Uterus (tissue), 4 donors: ENCODE measurements around the gene RBFOX2. TPM values are rescaled to one million over a fixed set of nuclear protein-coding genes. Genes with fewer than 3 reads are reported as not detected.
"Not testable (repeated sequence)": the region's sequence is repeated elsewhere in the genome, so short reads cannot be mapped to it uniquely, and the experiment has no call there.

Source experiments
- DNase-seq, 2 donors: peaks; one replicate each; pipeline ENCODE4 v3.0.0-alpha.2; 2019 to 2020
- H3K27ac ChIP-seq, 2 donors: fragments of 200-600 bp; sonication (generic); 1 replicate in 1 of 2; 2 replicates in 1 of 2; pipeline ENCODE4 v1.5.1; 2016 to 2018
- H3K27me3 ChIP-seq, 2 donors: fragments of 200-600 bp; sonication (generic); one replicate each; pipeline ENCODE4 v1.5.1; 2018 to 2019; ENCODE audit warnings: control low read depth in 1 of 2
- H3K36me3 ChIP-seq, 2 donors: fragments of 200-600 bp; sonication (generic); one replicate each; pipeline ENCODE4 v1.5.1; 2019; ENCODE audit warnings: control low read depth in 1 of 2
- H3K4me1 ChIP-seq, 2 donors: fragments of 200-600 bp; sonication (generic); one replicate each; pipeline ENCODE4 v1.5.1; 2018 to 2019; ENCODE audit warnings: control low read depth in 1 of 2
- H3K4me3 ChIP-seq, 2 donors: fragments of 200-600 bp; sonication (generic); 1 replicate in 1 of 2; 2 replicates in 1 of 2; pipeline ENCODE4 v1.5.1; 2018 to 2019; ENCODE audit warnings: mild to moderate bottlenecking in 1 of 2
- H3K9me3 ChIP-seq, 2 donors: fragments of 200-600 bp; sonication (generic); one replicate each; pipeline ENCODE4 v1.5.1; 2019; ENCODE audit warnings: control low read depth in 1 of 2
- CTCF ChIP-seq, 4 experiments: fragments of 200-600 bp in 2 of 4; fragments of 450-650 bp in 2 of 4; sonication (generic) in 2 of 4; IDR thresholded peaks; one replicate each; pipeline ENCODE4 v1.5.1; 2016 to 2019; ENCODE audit warnings: antibody characterized with exemption in 4 of 4, mild to moderate bottlenecking in 2 of 4, moderate library complexity in 1 of 4
- POLR2A ChIP-seq, 2 donors: fragments of 450-650 bp; IDR thresholded peaks; one replicate each; pipeline ENCODE4 v1.6.1; 2016; ENCODE audit warnings: antibody characterized with exemption in 2 of 2, mild to moderate bottlenecking in 1 of 2, moderate library complexity in 1 of 2
- intact Hi-C: fragments of 100-400 bp; cut with DNase I; formaldehyde crosslinking; loops from one replicate; pipeline ENCODE4 v1.15.1; 2023; ENCODE audit warnings: low total_unique reads
- total RNA-seq, 4 donors: library from RNA; depleted of rRNA in 3 of 4; stranded (reverse); fragments of >200 nt in 3 of 4; gene quantifications; one replicate each; pipeline versions ENCODE4 v1.1.0 to v1.2.4, GENCODE V29; 2014 to 2023
- donor health status: DM: yes; HTN: yes; CAD: no.

The RBFOX2 gene
- total RNA-seq, 4 donors from 2014 or later = 81.0 to 311 (median 147) TPM

GRCh38 chr22:35805466-35805865 is 223.2 kb downstream of the RBFOX2 start:
- Histone ChIP-seq H3K36me3 (no peaks in the 10 kb centered on the region), H3K4me1 (no peaks in the 10 kb centered on the region), H3K9me3 (no peaks in the 10 kb centered on the region), H3K27ac (no peak overlapping the region), H3K27me3 (no peaks in the 10 kb centered on the region), H3K4me3 (no peak overlapping the region)
- intact Hi-C loops = no loop called here
- no peak for DNase-seq
- no peak for TF ChIP-seq CTCF (IDR thresholded peaks at IDR 0.05)
- TF ChIP-seq POLR2A (IDR thresholded peaks at IDR 0.05) = no peak

GRCh38 chr22:35804421-35804820 is 224.2 kb downstream of the RBFOX2 start:
- Histone ChIP-seq H3K4me1 (no peaks in the 10 kb centered on the region), H3K27me3 (no peaks in the 10 kb centered on the region), H3K4me3 (no peak overlapping the region), H3K9me3 (no peaks in the 10 kb centered on the region), H3K27ac (no peak overlapping the region), H3K36me3 (no peaks in the 10 kb centered on the region)
- TF ChIP-seq POLR2A (IDR thresholded peaks at IDR 0.05) (no peak), CTCF (IDR thresholded peaks at IDR 0.05) (no peak)
- intact Hi-C loops = no loop called here
- no peak for DNase-seq

DNA sequence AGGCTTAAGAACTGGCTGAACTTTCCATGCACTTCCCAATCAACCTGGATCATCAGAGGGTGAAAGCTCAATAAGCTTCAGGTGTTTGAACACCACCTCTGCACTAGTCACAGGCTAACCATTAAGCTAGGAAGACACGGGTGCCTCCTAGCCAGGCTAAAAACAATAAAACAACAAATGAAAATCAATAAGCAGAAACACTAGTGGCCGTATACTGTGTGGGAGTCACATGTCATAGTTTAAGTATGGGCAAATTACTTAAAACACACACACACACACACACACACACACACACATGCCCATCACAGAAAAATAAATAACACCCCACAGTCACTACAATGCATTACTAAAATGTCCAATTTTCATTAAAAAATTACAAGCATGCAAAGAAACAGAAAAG is 225.7 kb downstream of the RBFOX2 start:
- no peak overlapping the region for H3K4me3 ChIP-seq
- no peak overlapping the region for H3K27ac ChIP-seq
- H3K36me3 ChIP-seq = no peaks in the 10 kb centered on the region
- no peaks in the 10 kb centered on the region for H3K9me3 ChIP-seq
- DNase-seq = no peak
- TF ChIP-seq CTCF (IDR thresholded peaks at IDR 0.05) (no peak), POLR2A (IDR thresholded peaks at IDR 0.05) (no peak)
- intact Hi-C loops = no loop called here
- H3K4me1 ChIP-seq = no peaks in the 10 kb centered on the region
- no peaks in the 10 kb centered on the region for H3K27me3 ChIP-seq

DNA sequence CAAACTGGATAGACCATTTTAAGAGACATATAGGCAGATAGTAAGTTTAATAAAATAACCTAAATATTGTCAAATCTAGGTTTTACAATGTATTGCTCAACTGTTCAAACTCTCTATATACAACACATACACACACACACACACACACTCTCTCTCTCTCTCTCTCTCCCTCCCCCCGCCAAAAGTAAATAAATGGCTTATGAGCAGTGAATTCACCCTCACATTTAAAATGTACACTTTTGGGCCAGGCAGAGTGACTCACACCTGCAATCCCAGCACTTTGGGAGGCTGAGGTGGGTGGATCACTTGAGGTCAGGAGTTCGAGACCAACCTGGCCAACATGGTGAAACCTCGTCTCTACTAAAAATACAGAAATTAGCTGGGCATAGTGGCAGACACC is 227.3 kb downstream of the RBFOX2 start:
- H3K27ac ChIP-seq, H3K4me1 ChIP-seq, H3K9me3 ChIP-seq, H3K4me3 ChIP-seq, H3K36me3 ChIP-seq, H3K27me3 ChIP-seq, DNase-seq, intact Hi-C loops: not testable (repeated sequence)

- TF ChIP-seq CTCF (IDR thresholded peaks at IDR 0.05) (no peak), POLR2A (IDR thresholded peaks at IDR 0.05) (no peak)
- no peak overlapping the region for H3K27ac ChIP-seq
- no peak overlapping the region for H3K4me3 ChIP-seq
- no peaks in the 10 kb centered on the region for H3K27me3 ChIP-seq
- intact Hi-C loops = no loop called here
- no peaks in the 10 kb centered on the region for H3K9me3 ChIP-seq
- DNase-seq = no peak
- no peaks in the 10 kb centered on the region for H3K4me1 ChIP-seq
- H3K36me3 ChIP-seq = no peaks in the 10 kb centered on the region
Measured at GRCh38 chr22:35799150-35799549, 229.5 kb downstream of the RBFOX2 start.

DNA sequence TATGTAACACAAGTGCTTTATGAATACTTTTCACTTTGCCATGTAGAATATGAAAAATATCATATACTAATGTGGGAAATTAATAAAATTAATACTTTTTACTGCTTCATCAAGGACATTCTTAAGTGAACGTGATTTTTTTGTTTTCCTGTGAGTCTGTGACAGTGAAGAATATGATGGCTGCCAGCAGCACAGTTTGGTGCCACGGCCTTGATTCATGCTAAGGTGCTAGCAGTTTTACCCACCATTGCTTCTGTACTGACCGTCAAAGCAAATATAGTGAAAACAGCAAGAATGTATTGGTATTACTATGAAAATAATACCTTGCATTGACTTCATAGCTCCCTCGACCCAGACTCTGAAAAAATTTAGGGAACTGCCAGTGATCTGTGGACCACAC is 231.2 kb downstream of the RBFOX2 start:
- no peaks in the 10 kb centered on the region for H3K9me3 ChIP-seq
- no peaks in the 10 kb centered on the region for H3K27me3 ChIP-seq
- H3K36me3 ChIP-seq = no peaks in the 10 kb centered on the region
- no peak overlapping the region for H3K4me3 ChIP-seq
- intact Hi-C loops = no loop called here
- DNase-seq = no peak
- H3K27ac ChIP-seq = no peak overlapping the region
- TF ChIP-seq CTCF (IDR thresholded peaks at IDR 0.05) (no peak), POLR2A (IDR thresholded peaks at IDR 0.05) (no peak)
- H3K4me1 ChIP-seq = no peaks in the 10 kb centered on the region
